NT2/D1 (cell line): Measurements from ENCODE around the gene FBXO8.

Experiments
- DNase-seq: peaks from one replicate; pipeline ENCODE4 v3.0.0-alpha.2; 2011; ENCODE audit warnings: low read depth, low spot score
- H3K27me3 ChIP-seq: 2 replicates; pipeline ENCODE4 v1.6.0; 2011; ENCODE audit warnings: mild to moderate bottlenecking; ENCODE audit not compliant: insufficient read length, insufficient read depth
- H3K36me3 ChIP-seq: 2 replicates; pipeline ENCODE4 v1.6.1; 2011; ENCODE audit warnings: mild to moderate bottlenecking, low read length, mixed read lengths; ENCODE audit not compliant: insufficient read depth, insufficient read length
- H3K4me1 ChIP-seq: 2 replicates; pipeline ENCODE4 v1.5.1; 2011; ENCODE audit not compliant: insufficient read depth, insufficient read length
- H3K4me3 ChIP-seq: 2 replicates; pipeline ENCODE4 v1.5.1; 2011; ENCODE audit warnings: low read depth; ENCODE audit not compliant: insufficient read length
- H3K9ac ChIP-seq: 2 replicates; pipeline ENCODE4 v1.6.0; 2011; ENCODE audit warnings: low read depth; ENCODE audit not compliant: insufficient read length
- H3K9me3 ChIP-seq: 2 replicates; pipeline ENCODE4 v1.5.1; 2011; ENCODE audit warnings: mild to moderate bottlenecking, low read length; ENCODE audit not compliant: insufficient read depth
- SUZ12 ChIP-seq: IDR thresholded peaks from 2 replicates; pipeline ENCODE4 v1.6.1; 2011; ENCODE audit not compliant: insufficient read length, insufficient read depth; ENCODE audit errors: extremely low read depth
- YY1 ChIP-seq: IDR thresholded peaks from 2 replicates; pipeline ENCODE4 v1.6.1; 2011; ENCODE audit not compliant: insufficient read length, insufficient read depth
- ZNF274 ChIP-seq: IDR thresholded peaks from 2 replicates; pipeline ENCODE4 v1.6.1; 2011; ENCODE audit warnings: mild to moderate bottlenecking, low read depth, low read length

The FBXO8 gene

GRCh38 chr4:174218127-174218790 lies 65.2 kb downstream of the FBXO8 start:
- H3K9ac ChIP-seq: no peak overlapping the region
- H3K9me3 ChIP-seq: no peaks in the 10 kb centered on the region
- DNase-seq: no peak
- no peak for TF ChIP-seq ZNF274
- no peak for TF ChIP-seq SUZ12
- no peak for TF ChIP-seq YY1
- H3K4me3 ChIP-seq: peak overlapping the region; percentile 40
- H3K36me3 ChIP-seq: no peaks in the 10 kb centered on the region
- peaks cover 4% of the 10 kb centered on the region for H3K4me1 ChIP-seq
- peaks cover 68% of the 10 kb centered on the region for H3K27me3 ChIP-seq

DNA sequence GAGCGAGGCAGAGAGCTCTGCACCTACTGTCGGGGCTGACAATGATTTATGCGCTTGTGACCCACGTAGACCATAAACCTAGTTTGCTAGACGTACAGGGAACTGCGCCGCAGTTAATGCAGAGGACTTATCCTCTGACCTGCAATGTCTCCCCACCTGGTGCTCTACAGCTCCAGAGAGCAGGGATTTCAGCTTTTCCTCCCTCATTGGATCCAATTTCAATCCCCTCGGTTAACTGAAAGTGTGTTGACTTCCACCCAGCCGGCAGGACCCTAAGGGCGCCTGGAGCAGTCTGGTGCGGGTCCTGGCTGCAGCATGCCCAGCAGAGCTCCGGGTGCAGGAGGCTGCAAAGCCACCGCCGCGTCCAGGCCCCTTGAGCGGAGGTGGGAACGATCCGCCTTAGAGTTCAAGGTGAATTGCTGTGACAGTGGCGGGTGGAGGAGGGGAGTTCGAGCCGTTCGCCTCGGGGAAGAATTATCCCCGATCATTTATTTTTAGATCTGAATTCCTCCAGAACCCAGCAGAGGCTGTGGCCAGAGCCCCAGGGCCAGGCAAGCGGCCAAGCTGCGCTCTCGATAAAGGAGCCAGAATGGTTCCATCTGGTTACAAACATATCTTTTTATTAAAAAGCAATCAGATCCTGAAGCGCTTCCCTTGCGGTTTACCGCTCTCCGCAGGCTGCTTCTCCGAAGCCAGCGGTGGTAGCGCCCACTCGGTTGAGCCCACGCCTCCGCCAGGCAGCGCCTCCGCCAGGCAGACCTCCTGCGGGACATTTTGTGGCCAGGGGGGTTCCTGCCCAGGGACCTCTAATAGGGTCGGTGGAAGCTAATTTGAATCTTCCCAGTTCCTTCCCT lies 66.0 kb downstream of the FBXO8 start:
- H3K9me3 ChIP-seq: no peaks in the 10 kb centered on the region
- H3K36me3 ChIP-seq: no peaks in the 10 kb centered on the region
- peak overlapping the region; percentile 61 for H3K9ac ChIP-seq
- H3K4me1 ChIP-seq: peaks cover 4% of the 10 kb centered on the region
- peaks cover 76% of the 10 kb centered on the region for H3K27me3 ChIP-seq
- DNase-seq: no peak
- no peak for TF ChIP-seq ZNF274
- peak; percentile 76 for TF ChIP-seq SUZ12
- H3K4me3 ChIP-seq: peak overlapping the region; percentile 40

DNA sequence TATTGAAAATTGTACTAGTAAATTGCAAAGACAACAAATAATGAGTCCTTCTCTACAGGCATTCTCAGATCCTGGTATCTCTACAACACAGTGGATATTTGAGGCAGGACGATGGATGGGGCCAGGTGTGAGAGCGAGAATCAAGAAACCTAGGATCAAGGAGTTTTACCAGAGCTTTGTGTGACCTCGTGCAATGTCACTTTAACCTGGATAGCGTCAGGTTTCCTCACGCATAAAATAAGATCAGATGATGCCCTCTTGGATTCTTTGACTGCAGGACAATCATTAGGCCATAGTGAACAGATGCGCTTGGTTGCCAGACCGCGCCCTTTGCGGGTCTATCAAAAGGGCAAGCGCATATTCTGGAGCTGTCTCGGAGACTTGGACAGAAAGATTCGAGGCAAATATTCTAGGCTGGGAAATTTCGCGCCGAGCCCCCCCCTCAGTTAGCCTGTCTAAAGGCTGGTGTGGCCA lies 66.6 kb downstream of the FBXO8 start:
- Histone ChIP-seq H3K27me3 (peaks cover 82% of the 10 kb centered on the region), H3K4me1 (peaks cover 4% of the 10 kb centered on the region), H3K4me3 (no peak overlapping the region), H3K9me3 (no peaks in the 10 kb centered on the region), H3K36me3 (no peaks in the 10 kb centered on the region), H3K9ac (no peak overlapping the region)
- DNase-seq: no peak
- TF ChIP-seq SUZ12: no peak
- no peak for TF ChIP-seq YY1
- TF ChIP-seq ZNF274: no peak

DNA sequence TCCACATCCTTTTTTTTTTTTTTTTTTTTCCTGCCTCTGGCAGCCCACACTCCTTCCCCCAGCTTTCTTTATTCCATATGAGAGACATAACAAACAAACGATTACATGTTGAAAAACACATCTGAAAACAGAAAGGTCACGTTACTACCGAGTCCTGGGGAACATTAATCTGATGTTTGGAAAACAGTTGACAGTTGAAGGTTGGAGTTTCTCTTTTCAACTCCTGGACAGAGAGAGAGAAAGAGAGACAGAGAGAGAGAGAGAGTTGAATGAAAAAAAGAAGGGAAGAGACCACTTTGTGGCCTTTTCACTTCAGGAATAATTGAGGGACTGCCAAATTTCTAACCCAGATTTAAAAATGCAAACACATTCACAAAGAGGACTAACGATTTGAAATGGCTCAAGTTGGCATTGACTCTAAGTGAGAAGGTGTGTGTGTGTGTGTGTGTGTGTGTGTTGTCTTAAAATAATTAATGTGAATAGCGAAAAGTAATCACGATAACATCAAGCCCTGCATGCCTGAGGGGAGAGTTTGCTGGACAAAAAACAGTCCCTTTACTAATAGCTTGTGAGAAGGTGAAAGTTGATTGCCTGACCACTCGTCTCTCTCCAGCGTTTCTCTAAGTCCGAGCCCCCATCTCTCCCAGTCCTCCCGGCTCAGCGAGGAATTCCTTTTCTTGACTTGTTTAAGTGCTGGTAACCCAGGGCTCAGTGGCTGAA lies 67.3 kb downstream of the FBXO8 start:
- Histone ChIP-seq H3K36me3 (no peaks in the 10 kb centered on the region), H3K4me3 (no peak overlapping the region), H3K27me3 (peaks cover 84% of the 10 kb centered on the region), H3K4me1 (peaks cover 4% of the 10 kb centered on the region), H3K9ac (no peak overlapping the region), H3K9me3 (no peaks in the 10 kb centered on the region)
- no peak for DNase-seq
- TF ChIP-seq SUZ12 (no peak), YY1 (no peak), ZNF274 (no peak)

GRCh38 chr4:174215057-174215456 lies 68.4 kb downstream of the FBXO8 start:
- H3K9ac ChIP-seq: no peak overlapping the region
- H3K4me3 ChIP-seq: no peak overlapping the region
- no peaks in the 10 kb centered on the region for H3K36me3 ChIP-seq
- H3K27me3 ChIP-seq: peaks cover 84% of the 10 kb centered on the region
- DNase-seq: no peak
- no peaks in the 10 kb centered on the region for H3K9me3 ChIP-seq
- H3K4me1 ChIP-seq: peaks cover 4% of the 10 kb centered on the region
- TF ChIP-seq YY1: no peak
- TF ChIP-seq ZNF274: no peak
- TF ChIP-seq SUZ12: no peak

- Histone ChIP-seq H3K9me3 (no peaks in the 10 kb centered on the region), H3K9ac (no peak overlapping the region), H3K4me3 (peak overlapping the region; percentile 19), H3K27me3 (peaks cover 76% of the 10 kb centered on the region), H3K36me3 (no peaks in the 10 kb centered on the region), H3K4me1 (peaks cover 4% of the 10 kb centered on the region)
- DNase-seq: no peak
- TF ChIP-seq YY1 (no peak), ZNF274 (no peak), SUZ12 (no peak)
These were observed 69.2 kb downstream of the FBXO8 start for GRCh38 chr4:174214101-174214878.

- Histone ChIP-seq H3K36me3 (no peaks in the 10 kb centered on the region), H3K27me3 (peaks cover 70% of the 10 kb centered on the region), H3K9me3 (no peaks in the 10 kb centered on the region), H3K4me1 (peaks cover 4% of the 10 kb centered on the region), H3K9ac (no peak overlapping the region), H3K4me3 (no peak overlapping the region)
- DNase-seq: no peak
- TF ChIP-seq SUZ12 (no peak), ZNF274 (no peak), YY1 (no peak)
These were observed 69.8 kb downstream of the FBXO8 start for GRCh38 chr4:174213731-174214100.
